HG03175 (cell line): ENCODE data around the gene MAPK4.
"Not testable (repeated sequence)": the region's sequence is repeated elsewhere in the genome, so short reads cannot be mapped to it uniquely, and the experiment has no call there.

Experiments
- ATAC-seq: cut with Tn5 transposase; IDR thresholded peaks from one replicate; pipeline ENCODE4 v1.9.1; 2021; ENCODE audit warnings: mild to moderate bottlenecking, moderate library complexity; ENCODE audit not compliant: unreplicated experiment

Gene MAPK4

GRCh38 chr18:50679056-50679455 lies 119.2 kb downstream of the MAPK4 start:
- ATAC-seq: no peak

- ATAC-seq: no peak
Measured at GRCh38 chr18:50679656-50680055, 119.8 kb downstream of the MAPK4 start.

GRCh38 chr18:50680966-50681365 lies 121.1 kb downstream of the MAPK4 start:
- no peak for ATAC-seq

- no peak for ATAC-seq
Measured at GRCh38 chr18:50682852-50683251, 123.0 kb downstream of the MAPK4 start.

GRCh38 chr18:50686409-50686808 lies 126.5 kb downstream of the MAPK4 start:
- ATAC-seq: no peak

GRCh38 chr18:50687491-50687890 lies 127.6 kb downstream of the MAPK4 start:
- ATAC-seq: no peak

GRCh38 chr18:50689578-50689977 lies 129.7 kb downstream of the MAPK4 start:
- no peak for ATAC-seq

- ATAC-seq: no peak
Measured at GRCh38 chr18:50694147-50694546, 134.3 kb downstream of the MAPK4 start.

GRCh38 chr18:50695431-50696176 lies 135.7 kb downstream of the MAPK4 start:
- no peak for ATAC-seq

GRCh38 chr18:50696436-50696835 lies 136.5 kb downstream of the MAPK4 start:
- ATAC-seq: peak; percentile 40

GRCh38 chr18:50696929-50697328 lies 137.0 kb downstream of the MAPK4 start:
- ATAC-seq: peak; percentile 86

GRCh38 chr18:50697509-50697908 lies 137.6 kb downstream of the MAPK4 start:
- peak; percentile 38 for ATAC-seq

- ATAC-seq: no peak
Measured at GRCh38 chr18:50700245-50701165, 140.6 kb downstream of the MAPK4 start.

GRCh38 chr18:50704357-50704940 lies 144.6 kb downstream of the MAPK4 start:
- no peak for ATAC-seq

GRCh38 chr18:50706199-50706598 lies 146.3 kb downstream of the MAPK4 start:
- no peak for ATAC-seq

GRCh38 chr18:50706651-50707050 lies 146.8 kb downstream of the MAPK4 start:
- no peak for ATAC-seq

GRCh38 chr18:50707297-50707696 lies 147.4 kb downstream of the MAPK4 start:
- not testable (repeated sequence) for ATAC-seq

GRCh38 chr18:50707855-50708469 lies 148.1 kb downstream of the MAPK4 start:
- ATAC-seq: no peak

GRCh38 chr18:50709193-50709592 lies 149.3 kb downstream of the MAPK4 start:
- no peak for ATAC-seq

- ATAC-seq: no peak
Measured at GRCh38 chr18:50711386-50711785, 151.5 kb downstream of the MAPK4 start.

GRCh38 chr18:50715919-50716318 lies 156.0 kb downstream of the MAPK4 start:
- ATAC-seq: no peak
